ENCODE results near the gene GPR37L1.

Gene GPR37L1

GRCh38 chr1:202152399-202152798 is 29.7 kb downstream of the GPR37L1 start:
- FAIRE-seq (no peak), DNase-seq (ENCODE audit: insufficient read length, low spot score) (no peak)

DNA sequence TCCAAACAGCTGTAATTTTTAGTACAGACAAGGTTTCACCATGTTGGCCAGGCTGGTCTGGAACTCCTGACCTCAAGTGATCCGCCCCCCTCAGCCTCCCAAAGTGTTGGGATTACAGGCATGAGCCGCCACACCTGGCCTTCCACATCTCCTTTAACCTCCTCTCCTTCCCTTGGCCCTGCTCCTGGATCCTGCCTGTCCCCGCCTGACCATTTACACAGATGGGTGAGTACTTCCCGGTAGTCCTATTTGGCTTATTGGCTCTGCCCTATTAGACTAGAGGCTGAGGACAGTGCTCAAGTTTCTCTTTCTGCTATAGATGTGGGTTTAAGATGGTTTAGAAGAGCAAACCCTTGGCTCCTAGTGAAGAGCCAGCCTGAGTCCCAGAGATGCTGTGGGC is 30.6 kb downstream of the GPR37L1 start:
- no peak for DNase-seq (ENCODE audit: insufficient read length, low spot score)
- FAIRE-seq = no peak

GRCh38 chr1:202154148-202154765 is 31.5 kb downstream of the GPR37L1 start:
- DNase-seq (ENCODE audit: insufficient read length, low spot score) (no peak), FAIRE-seq (no peak)

DNA sequence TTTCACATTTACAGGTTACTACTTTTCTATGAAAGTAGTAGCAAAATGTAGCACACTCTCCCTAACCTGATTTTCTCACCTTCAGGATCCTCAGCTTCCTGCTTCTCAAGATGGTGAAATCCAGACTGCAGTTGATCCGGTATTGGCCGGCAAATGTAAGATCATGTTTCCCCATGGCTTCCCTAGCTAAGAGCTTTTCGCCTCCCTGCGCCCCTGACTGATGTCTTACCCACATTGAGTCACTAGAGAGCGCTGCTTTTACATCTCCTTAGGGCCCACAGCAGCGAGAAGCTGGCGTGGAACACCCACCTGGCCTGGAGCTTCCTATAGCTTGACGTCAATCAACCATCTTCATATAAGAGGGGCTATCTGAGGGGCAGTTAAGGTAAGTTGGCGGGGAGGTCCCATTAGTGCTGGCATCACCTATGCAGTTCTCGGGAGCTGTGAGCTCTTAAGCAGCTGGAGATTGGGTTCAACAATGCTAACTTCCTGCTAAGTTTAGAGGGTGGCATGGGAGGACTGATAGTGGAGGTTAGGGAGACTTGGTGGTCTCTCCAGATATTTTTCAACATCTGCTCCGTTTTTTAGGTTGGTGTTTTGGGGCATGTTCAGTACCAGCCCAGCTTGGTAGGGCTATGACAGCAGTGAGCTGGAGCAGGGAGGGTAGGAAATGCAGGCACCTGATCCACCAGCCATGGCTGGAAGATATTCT is 32.2 kb downstream of the GPR37L1 start:
- peak; percentile 11 for FAIRE-seq
- DNase-seq (ENCODE audit: insufficient read length, low spot score) = no peak

- DNase-seq (ENCODE audit: insufficient read length, low spot score) (no peak), FAIRE-seq (no peak)
Observed at GRCh38 chr1:202155478-202156021, 32.8 kb downstream of the GPR37L1 start.

GRCh38 chr1:202156590-202156989 is 33.9 kb downstream of the GPR37L1 start:
- FAIRE-seq (no peak), DNase-seq (ENCODE audit: insufficient read length, low spot score) (no peak)

- FAIRE-seq (no peak), DNase-seq (ENCODE audit: insufficient read length, low spot score) (no peak)
Observed at GRCh38 chr1:202157945-202158344, 35.2 kb downstream of the GPR37L1 start.

GRCh38 chr1:202158810-202159533 is 36.3 kb downstream of the GPR37L1 start:
- FAIRE-seq (no peak), DNase-seq (ENCODE audit: insufficient read length, low spot score) (no peak)

- DNase-seq (ENCODE audit: insufficient read length, low spot score) (peak; percentile 45), FAIRE-seq (peak; percentile 92)
Observed at GRCh38 chr1:202159534-202160371, 37.0 kb downstream of the GPR37L1 start.

GRCh38 chr1:202160377-202160940 is 37.7 kb downstream of the GPR37L1 start, which contains the start of gene PTPN7:
PTPN7 (minus strand) TSS chr1:202160602; CDS start chr1:202159402, 1,200 bp downstream.
- DNase-seq (ENCODE audit: insufficient read length, low spot score) = peak; percentile 75
- FAIRE-seq = peak; percentile 88

DNA sequence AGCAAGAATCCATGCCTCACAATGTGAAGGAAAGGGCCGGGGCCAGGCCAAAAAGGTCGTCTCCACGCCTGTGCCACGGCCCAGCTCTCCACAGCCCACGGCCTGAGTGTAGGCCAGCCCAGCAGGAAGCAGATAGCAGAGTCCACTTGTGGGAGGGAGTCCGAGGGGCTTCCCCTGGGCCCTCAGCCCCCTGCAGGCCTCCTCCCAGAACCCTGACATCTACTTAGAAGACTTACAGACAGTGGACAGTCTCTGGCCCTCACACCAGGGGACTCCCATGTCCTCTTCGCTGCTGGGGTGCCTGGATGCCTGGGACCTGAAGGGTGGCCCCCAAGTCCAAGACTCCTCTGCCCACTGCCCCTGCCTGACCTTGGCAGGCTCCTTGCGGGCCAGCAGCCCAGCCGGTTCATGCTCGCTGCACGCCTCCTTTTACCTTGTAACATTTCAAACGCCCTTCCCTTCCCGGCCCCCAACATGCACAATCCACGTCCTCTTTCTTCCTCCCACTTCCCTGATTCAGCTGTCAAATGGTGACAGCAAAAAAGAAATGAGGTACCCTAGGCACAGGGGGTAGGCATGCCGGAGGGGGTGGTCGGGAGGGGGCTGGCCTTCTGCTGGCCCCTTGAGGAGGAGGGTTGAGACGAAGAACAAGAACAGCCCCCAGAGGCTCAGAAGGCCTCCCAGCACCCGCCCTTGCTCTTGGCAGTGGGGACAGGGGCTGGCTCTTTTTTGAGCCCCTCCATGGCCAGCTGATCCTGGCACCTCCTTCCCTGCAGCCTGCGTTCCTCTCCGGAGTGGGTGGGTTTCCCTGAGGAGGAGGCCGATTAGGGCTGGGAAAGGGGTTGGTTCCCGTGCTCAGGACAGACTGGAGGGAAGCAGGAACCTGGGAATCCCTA is 38.7 kb downstream of the GPR37L1 start:
- FAIRE-seq (no peak), DNase-seq (ENCODE audit: insufficient read length, low spot score) (no peak)

DNA sequence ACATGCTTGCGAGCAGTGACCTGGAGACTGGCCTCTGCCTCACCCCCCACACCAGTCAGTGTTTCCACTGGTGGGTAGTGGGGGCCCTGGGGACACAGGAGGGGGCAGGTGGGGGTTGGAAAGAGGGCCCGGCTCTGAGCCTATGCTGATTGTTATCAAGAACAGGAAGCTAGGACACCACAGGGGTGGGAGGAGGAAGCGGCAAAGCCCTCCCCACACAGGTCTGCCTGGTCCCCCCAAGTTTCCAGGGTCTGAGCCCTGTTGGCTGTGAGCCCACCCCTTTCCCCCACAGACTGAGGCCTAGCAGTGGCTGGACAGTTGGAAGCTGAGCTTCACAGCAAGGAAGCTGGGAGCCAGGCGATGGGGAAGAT is 39.3 kb downstream of the GPR37L1 start:
- peak; percentile 45 for FAIRE-seq

GRCh38 chr1:202162418-202163280 is 39.9 kb downstream of the GPR37L1 start:
- DNase-seq (ENCODE audit: insufficient read length, low spot score) = no peak
- no peak for FAIRE-seq

More for the DNA sequence above, 39.3 kb downstream of the GPR37L1 start:
- no peak for DNase-seq (ENCODE audit: insufficient read length, low spot score)

GRCh38 chr1:202163281-202164270 is 40.9 kb downstream of the GPR37L1 start:
- DNase-seq (ENCODE audit: insufficient read length, low spot score) (no peak), FAIRE-seq (no peak)

- FAIRE-seq = peak; percentile 90
- peak; percentile 45 for DNase-seq (ENCODE audit: insufficient read length, low spot score)
Observed at GRCh38 chr1:202164271-202165037, 41.7 kb downstream of the GPR37L1 start.

DNA sequence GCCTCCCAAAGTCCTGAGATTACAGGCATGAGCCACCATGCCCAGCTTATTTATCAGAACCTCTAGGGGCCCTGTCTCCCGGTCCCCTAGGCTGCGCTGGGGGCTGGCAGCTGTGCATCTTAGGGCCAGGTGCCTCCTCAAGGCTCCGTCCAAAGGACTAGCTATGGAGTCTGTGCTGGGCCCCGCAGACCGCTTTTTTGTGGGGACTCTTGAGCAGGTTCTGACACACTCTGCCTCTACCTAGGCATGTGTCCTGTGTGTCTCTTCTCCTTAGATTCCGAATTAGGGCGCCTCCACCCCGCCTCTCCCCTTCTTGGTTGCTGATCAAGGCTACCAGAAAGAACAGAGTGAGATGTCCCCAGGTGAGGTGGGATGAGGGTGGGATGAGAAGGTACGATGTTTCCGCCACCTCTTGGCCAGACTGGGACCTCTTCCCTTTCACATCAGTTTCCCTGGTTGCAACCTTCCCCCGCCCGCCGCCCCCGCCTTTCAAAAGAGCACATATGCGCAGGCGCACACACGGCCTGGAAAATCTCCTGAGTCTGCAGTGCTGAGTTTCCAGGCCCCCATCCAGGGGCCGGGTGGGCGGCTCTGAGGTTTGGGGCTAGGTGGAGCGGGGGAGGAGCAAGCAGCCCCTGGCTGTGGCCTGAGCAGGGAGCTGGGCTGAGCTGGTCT is 42.7 kb downstream of the GPR37L1 start:
- no peak for FAIRE-seq
- no peak for DNase-seq (ENCODE audit: insufficient read length, low spot score)

Data from GM19239 (cell line).